GM23338 (cell line): ENCODE measurements around the gene BDKRB1. TPM values are rescaled to one million over a fixed set of nuclear protein-coding genes. Genes with fewer than 3 reads are reported as not detected.

Experiments used
- ATAC-seq: fragments of 200-7000 bp; cut with Tn5 transposase; 3 replicates; pipeline ENCODE4 v1.9.1; 2020
- DNase-seq: peaks from one replicate; pipeline ENCODE4 v3.0.0-alpha.2; 2015; ENCODE audit warnings: low spot score
- H2AFZ ChIP-seq: fragments of 200-600 bp; sonication (generic); 2 replicates; pipeline ENCODE4 v1.8.0; 2016; ENCODE audit warnings: antibody characterized with exemption, mild to moderate bottlenecking, moderate library complexity
- H3F3A ChIP-seq: fragments of 200-600 bp; sonication (generic); replicated peaks from 2 replicates; pipeline ENCODE4 v1.8.0; 2017; ENCODE audit warnings: antibody characterized with exemption, mixed run types, low read depth
- H3K27ac ChIP-seq: fragments of 200-600 bp; sonication (generic); 2 replicates; pipeline ENCODE4 v1.6.1; 2016; ENCODE audit warnings: low read depth
- H3K27me3 ChIP-seq: fragments of 200-600 bp; sonication (generic); 2 replicates; pipeline ENCODE4 v1.8.0; 2016; ENCODE audit warnings: mild to moderate bottlenecking, mixed run types, moderate library complexity; ENCODE audit not compliant: insufficient read depth
- H3K36me3 ChIP-seq: fragments of 200-600 bp; sonication (generic); 2 replicates; pipeline ENCODE4 v1.8.0; 2016; ENCODE audit warnings: mild to moderate bottlenecking; ENCODE audit not compliant: insufficient read depth
- H3K4me1 ChIP-seq: fragments of 200-600 bp; sonication (generic); 2 replicates; pipeline ENCODE4 v1.8.0; 2016; ENCODE audit warnings: mild to moderate bottlenecking, moderate library complexity; ENCODE audit not compliant: insufficient read depth
- H3K4me2 ChIP-seq: fragments of 200-600 bp; sonication (generic); 2 replicates; pipeline ENCODE4 v1.7.1; 2017; ENCODE audit warnings: mixed run types
- H3K4me3 ChIP-seq: fragments of 200-600 bp; sonication (generic); 2 replicates; pipeline ENCODE4 v1.6.1; 2016; ENCODE audit warnings: mixed run types
- H3K79me2 ChIP-seq: fragments of 200-600 bp; sonication (generic); replicated peaks from 2 replicates; pipeline ENCODE4 v1.8.0; 2017; ENCODE audit warnings: mild to moderate bottlenecking; ENCODE audit not compliant: insufficient read depth
- H3K9me2 ChIP-seq: fragments of 200-600 bp; sonication (generic); 2 replicates; pipeline ENCODE4 v1.8.0; 2017; ENCODE audit not compliant: insufficient read depth
- H4K20me1 ChIP-seq: fragments of 200-600 bp; sonication (generic); replicated peaks from 2 replicates; pipeline ENCODE4 v1.8.0; 2017; ENCODE audit warnings: mild to moderate bottlenecking; ENCODE audit not compliant: insufficient read depth
- H3K27ac Mint-ChIP-seq: 2 replicates; pipeline ENCODE4 v1.8.0; 2020; ENCODE audit warnings: inconsistent platforms, mild to moderate bottlenecking, moderate library complexity, mixed read lengths
- H3K27me3 Mint-ChIP-seq: 3 replicates; pipeline ENCODE4 v1.8.0; 2022; ENCODE audit warnings: low read depth, mild to moderate bottlenecking, moderate library complexity, mixed read lengths, inconsistent platforms; ENCODE audit not compliant: insufficient read depth, poor library complexity
- H3K36me3 Mint-ChIP-seq: 3 replicates; pipeline ENCODE4 v1.8.0; 2021; ENCODE audit warnings: low read depth, mild to moderate bottlenecking, inconsistent platforms, moderate library complexity, mixed read lengths
- H3K4me1 Mint-ChIP-seq: 3 replicates; pipeline ENCODE4 v1.8.0; 2020; ENCODE audit warnings: mild to moderate bottlenecking, inconsistent platforms, mixed read lengths
- H3K4me3 Mint-ChIP-seq: 3 replicates; pipeline ENCODE4 v1.8.0; 2021; ENCODE audit warnings: moderate library complexity, mild to moderate bottlenecking, inconsistent platforms, mixed read lengths
- H3K9me3 Mint-ChIP-seq: 3 replicates; pipeline ENCODE4 v1.8.0; 2020; ENCODE audit warnings: moderate library complexity, mild to moderate bottlenecking, inconsistent platforms, mixed read lengths
- ETS1 ChIP-seq: IDR thresholded peaks from 2 replicates; pipeline ENCODE4 v1.6.1; 2016; ENCODE audit warnings: antibody characterized with exemption
- EZH2 ChIP-seq: fragments of 200-600 bp; sonication (generic); IDR thresholded peaks from one replicate; pipeline ENCODE4 v1.8.0; 2017; ENCODE audit warnings: antibody characterized with exemption, mild to moderate bottlenecking, low read depth; ENCODE audit not compliant: unreplicated experiment
- EZH2phosphoT487 ChIP-seq: fragments of 200-600 bp; sonication (generic); IDR thresholded peaks from one replicate; pipeline ENCODE4 v1.8.1; 2018; ENCODE audit warnings: antibody characterized with exemption; ENCODE audit not compliant: unreplicated experiment
- POLR2AphosphoS5 ChIP-seq: IDR thresholded peaks from 2 replicates; pipeline ENCODE4 v1.6.1; 2016; ENCODE audit warnings: antibody characterized with exemption, low read depth
- REST ChIP-seq: IDR thresholded peaks from one replicate; pipeline ENCODE4 v1.6.1; 2018; ENCODE audit warnings: antibody characterized with exemption; ENCODE audit not compliant: unreplicated experiment
- ZNF462 ChIP-seq: fragments of 250-450 bp; sonication (Bioruptor Pico); IDR thresholded peaks from 2 replicates; pipeline ENCODE4 v1.5.0; 2020; ENCODE audit warnings: mild to moderate bottlenecking, moderate library complexity
- polyA plus RNA-seq: library from polyadenylated mRNA; unstranded; fragments of >200 nt; fragmentation: Nextera tagmentation; extraction: Ambion mirVana; gene quantifications from 2 replicates; pipeline ENCODE4 v1.2.1, GENCODE V29; 2016
- total RNA-seq: library from RNA; depleted of rRNA; stranded (reverse); fragments of >200 nt; shearing (Covaris generic); gene quantifications from 2 replicates; pipeline ENCODE4 v1.2.3, GENCODE V29; 2014

BDKRB1 gene
- total and polyA plus RNA-seq, 2 experiments from 2014 or later, result not detected

GRCh38 chr14:96303981-96304380 is 48.0 kb downstream of the BDKRB1 start:
- H3K4me1 Mint-ChIP-seq, result peaks cover 5% of the 10 kb centered on the region; the same call in 2 of the 3 replicates
- Histone ChIP-seq H3K9me2 (no peaks in the 10 kb centered on the region), H3F3A (no peaks in the 10 kb centered on the region), H2AFZ (no peak overlapping the region), H4K20me1 (no peaks in the 10 kb centered on the region), H3K4me1 (no peaks in the 10 kb centered on the region), H3K27me3 (no peaks in the 10 kb centered on the region), H3K27ac (no peak overlapping the region), H3K4me2 (no peak overlapping the region), H3K4me3 (no peak overlapping the region), H3K79me2 (no peaks in the 10 kb centered on the region), H3K36me3 (0 out of 2 replicates have a peak, but pooled peaks cover 2% of the 10 kb centered on the region)
- H3K27ac Mint-ChIP-seq, result no peak overlapping the region
- no peak overlapping the region for H3K4me3 Mint-ChIP-seq
- H3K36me3 Mint-ChIP-seq, result no peaks in the 10 kb centered on the region
- ATAC-seq (no peak), DNase-seq (no peak)
- H3K9me3 Mint-ChIP-seq, result no peaks in the 10 kb centered on the region
- no peak for TF ChIP-seq REST
- TF ChIP-seq EZH2, result no peak
- TF ChIP-seq ZNF462, result no peak
- TF ChIP-seq POLR2AphosphoS5, result no peak
- no peak for TF ChIP-seq ETS1
- TF ChIP-seq EZH2phosphoT487, result no peak
- H3K27me3 Mint-ChIP-seq, result peaks cover 2% of the 10 kb centered on the region
